Fibroblast of lung (primary cell): Measurements from ENCODE around the gene PDX1. TPM values are rescaled to one million over a fixed set of nuclear protein-coding genes. Genes with fewer than 3 reads are reported as not detected.
A peak's percentile ranks its signal among the peaks of the same experiment; 100 is the strongest.

Experiments used
- DNase-seq, 2 donors: peaks; one replicate each; pipeline versions ENCODE4 v3.0.0 to v3.0.0-alpha.2; 2010; ENCODE audit warnings: low read depth in 2 of 2
- H2AFZ ChIP-seq: 2 replicates; pipeline ENCODE4 v1.5.1; 2012; ENCODE audit warnings: low read length, control low read depth, inconsistent platforms
- H3K27ac ChIP-seq: 2 replicates; pipeline ENCODE4 v1.5.1; 2011; ENCODE audit warnings: low read length, control low read depth; ENCODE audit not compliant: insufficient read depth
- H3K27me3 ChIP-seq: 2 replicates; pipeline ENCODE4 v1.5.1; 2011; ENCODE audit warnings: mild to moderate bottlenecking, low read length; ENCODE audit not compliant: control insufficient read depth, insufficient read depth
- H3K36me3 ChIP-seq: 2 replicates; pipeline ENCODE4 v1.5.1; 2011; ENCODE audit warnings: low read length; ENCODE audit not compliant: control insufficient read depth, insufficient read depth
- H3K4me1 ChIP-seq: 2 replicates; pipeline ENCODE4 v1.5.1; 2011; ENCODE audit warnings: low read length; ENCODE audit not compliant: control insufficient read depth, insufficient read depth; ENCODE audit errors: extremely low read depth
- H3K4me2 ChIP-seq: 2 replicates; pipeline ENCODE4 v1.5.1; 2011; ENCODE audit warnings: low read length, control low read depth; ENCODE audit not compliant: insufficient read depth; ENCODE audit errors: extremely low read depth
- H3K4me3 ChIP-seq, 4 experiments: fragments of 200-600 bp in 1 of 4; sonication (generic) in 1 of 4; replicated peaks in 1 of 4; 2 replicates each; pipeline ENCODE4 v1.5.1; 2011 to 2016; ENCODE audit warnings: low read length in 4 of 4, low read depth in 3 of 4, mild to moderate bottlenecking in 3 of 4, control low read depth in 2 of 4, inconsistent platforms in 1 of 4, mixed read lengths in 1 of 4; ENCODE audit not compliant: insufficient read depth in 1 of 4; ENCODE audit errors: control extremely low read depth in 1 of 4
- H3K79me2 ChIP-seq: 2 replicates; pipeline ENCODE4 v1.5.1; 2012; ENCODE audit warnings: mild to moderate bottlenecking, low read length, inconsistent platforms; ENCODE audit not compliant: control insufficient read depth, insufficient read depth
- H3K9ac ChIP-seq: 2 replicates; pipeline ENCODE4 v1.5.1; 2011; ENCODE audit warnings: mild to moderate bottlenecking, low read length, control low read depth; ENCODE audit not compliant: insufficient read depth
- H3K9me3 ChIP-seq: 2 replicates; pipeline ENCODE4 v1.5.1; 2012; ENCODE audit warnings: low read depth, low read length; ENCODE audit not compliant: control insufficient read depth, insufficient read depth
- H4K20me1 ChIP-seq: 2 replicates; pipeline ENCODE4 v1.5.1; 2011; ENCODE audit warnings: low read length; ENCODE audit not compliant: control insufficient read depth, insufficient read depth; ENCODE audit errors: extremely low read depth
- CTCF ChIP-seq, 2 donors: IDR thresholded peaks in 1 of 2; conservative IDR thresholded peaks in 1 of 2; 1 replicate in 1 of 2; 2 replicates in 1 of 2; pipeline ENCODE4 v1.5.1; 2011 to 2012; ENCODE audit warnings: low read length in 2 of 2, control low read depth in 1 of 2, inconsistent platforms in 1 of 2, low read depth in 1 of 2, mild to moderate bottlenecking in 1 of 2
- EZH2 ChIP-seq: IDR thresholded peaks from 2 replicates; pipeline ENCODE4 v1.5.1; 2012; ENCODE audit warnings: low read length, control low read depth, mild to moderate bottlenecking; ENCODE audit errors: missing control alignments
- polyA plus RNA-seq, 2 donors: library from polyadenylated mRNA; depleted of rRNA in 1 of 2; stranded (reverse) in 1 of 2; unstranded in 1 of 2; fragments of >200 nt; gene quantifications; 2 replicates each; pipeline ENCODE4 v1.2.1, GENCODE V29; 2011 to 2012; ENCODE audit warnings: missing spikeins in 1 of 2
- total RNA-seq: library from RNA; depleted of rRNA; stranded (reverse); fragments of >200 nt; gene quantifications from 2 replicates; pipeline ENCODE4 v1.2.1, GENCODE V29; 2014

Gene PDX1
- total and polyA plus RNA-seq, 2 donors (not counting 1 experiment from before 2014, with no cell fraction given): not detected

- no peaks in the 10 kb centered on the region for H4K20me1 ChIP-seq
- no peaks in the 10 kb centered on the region for H3K36me3 ChIP-seq
- H3K79me2 ChIP-seq: no peaks in the 10 kb centered on the region
- no peak overlapping the region for H3K27ac ChIP-seq
- no peak overlapping the region for H2AFZ ChIP-seq
- no peaks in the 10 kb centered on the region for H3K9me3 ChIP-seq
- no peaks in the 10 kb centered on the region for H3K4me1 ChIP-seq
- DNase-seq: peak in 1 of 2 donors; percentile 18
- H3K4me3 ChIP-seq: peak overlapping the region in 2 of 4 experiments; percentile 20 to 30
- H3K27me3 ChIP-seq: peaks cover 85% of the 10 kb centered on the region
- H3K9ac ChIP-seq: no peak overlapping the region
- H3K4me2 ChIP-seq: peak overlapping the region; percentile 15
- no peak for TF ChIP-seq CTCF (conservative IDR thresholded peaks at IDR 0.05 in 1 of 2, IDR thresholded peaks at IDR 0.05 in 1 of 2; ENCODE audit: low read depth in 1 of 2, low read length in 2 of 2)
- TF ChIP-seq EZH2: peak; percentile 82
These were observed 1.0 kb downstream of the PDX1 start for GRCh38 chr13:27920677-27921420.

GRCh38 chr13:27921421-27921960 is 1.7 kb downstream of the PDX1 start:
- H3K4me2 ChIP-seq: no peak overlapping the region
- no peaks in the 10 kb centered on the region for H4K20me1 ChIP-seq
- no peaks in the 10 kb centered on the region for H3K4me1 ChIP-seq
- TF ChIP-seq CTCF (conservative IDR thresholded peaks at IDR 0.05 in 1 of 2, IDR thresholded peaks at IDR 0.05 in 1 of 2; ENCODE audit: low read depth in 1 of 2, low read length in 2 of 2): no peak
- no peak for TF ChIP-seq EZH2
- no peaks in the 10 kb centered on the region for H3K36me3 ChIP-seq
- peaks cover 91% of the 10 kb centered on the region for H3K27me3 ChIP-seq
- H3K9ac ChIP-seq: no peak overlapping the region
- no peak overlapping the region for H3K27ac ChIP-seq
- no peak overlapping the region for H2AFZ ChIP-seq
- no peak for DNase-seq
- H3K79me2 ChIP-seq: no peaks in the 10 kb centered on the region
- peak overlapping the region in 1 of 4 experiments; percentile 30 for H3K4me3 ChIP-seq
- no peaks in the 10 kb centered on the region for H3K9me3 ChIP-seq

GRCh38 chr13:27921961-27922882 is 2.4 kb downstream of the PDX1 start:
- peak; percentile 67 for TF ChIP-seq EZH2
- TF ChIP-seq CTCF (conservative IDR thresholded peaks at IDR 0.05 in 1 of 2, IDR thresholded peaks at IDR 0.05 in 1 of 2; ENCODE audit: low read depth in 1 of 2, low read length in 2 of 2): no peak
- H3K27ac ChIP-seq: no peak overlapping the region
- no peaks in the 10 kb centered on the region for H3K79me2 ChIP-seq
- no peak overlapping the region for H2AFZ ChIP-seq
- H3K9me3 ChIP-seq: no peaks in the 10 kb centered on the region
- H3K27me3 ChIP-seq: peaks cover 92% of the 10 kb centered on the region
- H3K36me3 ChIP-seq: no peaks in the 10 kb centered on the region
- no peaks in the 10 kb centered on the region for H4K20me1 ChIP-seq
- DNase-seq: no peak
- no peaks in the 10 kb centered on the region for H3K4me1 ChIP-seq
- no peak overlapping the region for H3K9ac ChIP-seq
- H3K4me2 ChIP-seq: no peak overlapping the region
- no peak overlapping the region for H3K4me3 ChIP-seq
